ENCODE data around the gene TRABD2B. TPM values are rescaled to one million over a fixed set of nuclear protein-coding genes. Genes with fewer than 3 reads are reported as not detected.

Gene TRABD2B
- polyA plus RNA-seq, 1 of the 3 experiments (the other 2 are of a cell fraction): 0.03 TPM

- Histone ChIP-seq H3K36me3 (replicated peaks in 1 of 2; ENCODE audit: control insufficient read depth in 1 of 2, insufficient read depth in 2 of 2, low read length in 1 of 2) (no peaks in the 10 kb centered on the region), H3K9ac (no peak overlapping the region), H3K9me3 (no peaks in the 10 kb centered on the region), H2AFZ (ENCODE audit: low read depth) (no peak overlapping the region), H3K27ac (ENCODE audit: low read depth in 2 of 2, low read length in 1 of 2) (no peak overlapping the region), H3K4me3 (ENCODE audit: low read depth in 2 of 2, low read length in 1 of 2) (no peak overlapping the region), H3F3A (replicated peaks; ENCODE audit: insufficient read depth) (no peaks in the 10 kb centered on the region), H3K27me3 (ENCODE audit: insufficient read depth) (no peaks in the 10 kb centered on the region), H3K4me1 (ENCODE audit: control insufficient read depth in 1 of 2, insufficient read depth in 2 of 2, low read depth in 1 of 2, low read length in 1 of 2) (peaks cover 0 to 23% of the 10 kb centered on the region in 2 experiments; a peak in 1 of 4 replicates), H3K79me2 (ENCODE audit: insufficient read depth) (no peaks in the 10 kb centered on the region), H3K9me2 (no peaks in the 10 kb centered on the region), H3K4me2 (no peak overlapping the region), H4K20me1 (ENCODE audit: insufficient read depth) (no peaks in the 10 kb centered on the region)
- ChIA-PET CTCF (interaction anchor here (1.0 to 2.7 kb wide), 5 partner anchors 10 to 196 kb away, joined by 3 to 9 read pairs (median 3); partner anchors contain the start of gene TRABD2B), POLR2A (no interaction called here)
- TF ChIP-seq NRF1 (IDR thresholded peaks at IDR 0.05; ENCODE audit: low read depth, low read length): no peak
- TF ChIP-seq REST (IDR thresholded peaks at IDR 0.05; ENCODE audit: low read depth, low read length): no peak
- no peak for TF ChIP-seq RXRA (IDR thresholded peaks at IDR 0.05; ENCODE audit: borderline replicate concordance, low read depth)
- TF ChIP-seq ZBTB33 (IDR thresholded peaks at IDR 0.05; ENCODE audit: borderline replicate concordance, low read depth): no peak
- no peak for TF ChIP-seq FOXJ3 (CRISPR knock-in tag; IDR thresholded peaks at IDR 0.05)
- no peak for TF ChIP-seq MAX (IDR thresholded peaks at IDR 0.05; ENCODE audit: low read depth)
- TF ChIP-seq TCF12 (IDR thresholded peaks at IDR 0.05): no peak
- no peak for TF ChIP-seq YY1 (IDR thresholded peaks at IDR 0.05; ENCODE audit: low read depth)
- TF ChIP-seq ELF1 (IDR thresholded peaks at IDR 0.05): no peak
- no peak for TF ChIP-seq FOXM1 (IDR thresholded peaks at IDR 0.05; ENCODE audit: low read depth)
- TF ChIP-seq USF1 (IDR thresholded peaks at IDR 0.05; ENCODE audit: borderline replicate concordance, low read depth): no peak
- TF ChIP-seq EP300 (IDR thresholded peaks at IDR 0.05; ENCODE audit: borderline replicate concordance in 1 of 2, low read depth in 1 of 2, low read length in 1 of 2): no peak
- TF ChIP-seq SMC3 (IDR thresholded peaks at IDR 0.05; ENCODE audit: low read depth, low read length): no peak
- TF ChIP-seq RAD21 (IDR thresholded peaks at IDR 0.05; ENCODE audit: low read length): no peak
- TF ChIP-seq EZH2phosphoT487 (IDR thresholded peaks at IDR 0.05; ENCODE audit: borderline replicate concordance, low read depth): no peak
- no peak for TF ChIP-seq NFIC (IDR thresholded peaks at IDR 0.05; ENCODE audit: borderline replicate concordance)
- TF ChIP-seq RCOR1 (IDR thresholded peaks at IDR 0.05; ENCODE audit: low read length): no peak
- no peak for TF ChIP-seq SIN3A (IDR thresholded peaks at IDR 0.05; ENCODE audit: borderline replicate concordance, low read depth, low read length)
- TF ChIP-seq JUND (IDR thresholded peaks at IDR 0.05): no peak
- peak; percentile 43 for DNase-seq
- 28% methylated on average over 8 of the region's 9 CpGs for WGBS (ENCODE audit: low lambda C conversion rate)
Observed at GRCh38 chr1:47934243-47934805, 62.9 kb downstream of the TRABD2B start.

Data from SK-N-SH (cell line).